22Rv1 (cell line): Measurements from ENCODE around the gene PAFAH1B1.
A peak's percentile ranks its signal among the peaks of the same experiment; 100 is the strongest.
"Not testable (repeated sequence)": the region's sequence is repeated elsewhere in the genome, so short reads cannot be mapped to it uniquely, and the experiment has no call there.

Source experiments
- H3K27ac ChIP-seq: fragments of 450-650 bp; 2 replicates; pipeline ENCODE4 v1.5.1; 2017
- ZFX ChIP-seq: fragments of 450-650 bp; IDR thresholded peaks from 2 replicates; pipeline ENCODE4 v1.6.1; 2017; ENCODE audit warnings: antibody characterized with exemption, borderline replicate concordance
- TF ChIP-seq, protein P1 (sequence below): fragments of 450-650 bp; IDR thresholded peaks from 2 replicates; pipeline ENCODE4 v1.5.1; 2017; ENCODE audit warnings: mild to moderate bottlenecking

The PAFAH1B1 gene

DNA sequence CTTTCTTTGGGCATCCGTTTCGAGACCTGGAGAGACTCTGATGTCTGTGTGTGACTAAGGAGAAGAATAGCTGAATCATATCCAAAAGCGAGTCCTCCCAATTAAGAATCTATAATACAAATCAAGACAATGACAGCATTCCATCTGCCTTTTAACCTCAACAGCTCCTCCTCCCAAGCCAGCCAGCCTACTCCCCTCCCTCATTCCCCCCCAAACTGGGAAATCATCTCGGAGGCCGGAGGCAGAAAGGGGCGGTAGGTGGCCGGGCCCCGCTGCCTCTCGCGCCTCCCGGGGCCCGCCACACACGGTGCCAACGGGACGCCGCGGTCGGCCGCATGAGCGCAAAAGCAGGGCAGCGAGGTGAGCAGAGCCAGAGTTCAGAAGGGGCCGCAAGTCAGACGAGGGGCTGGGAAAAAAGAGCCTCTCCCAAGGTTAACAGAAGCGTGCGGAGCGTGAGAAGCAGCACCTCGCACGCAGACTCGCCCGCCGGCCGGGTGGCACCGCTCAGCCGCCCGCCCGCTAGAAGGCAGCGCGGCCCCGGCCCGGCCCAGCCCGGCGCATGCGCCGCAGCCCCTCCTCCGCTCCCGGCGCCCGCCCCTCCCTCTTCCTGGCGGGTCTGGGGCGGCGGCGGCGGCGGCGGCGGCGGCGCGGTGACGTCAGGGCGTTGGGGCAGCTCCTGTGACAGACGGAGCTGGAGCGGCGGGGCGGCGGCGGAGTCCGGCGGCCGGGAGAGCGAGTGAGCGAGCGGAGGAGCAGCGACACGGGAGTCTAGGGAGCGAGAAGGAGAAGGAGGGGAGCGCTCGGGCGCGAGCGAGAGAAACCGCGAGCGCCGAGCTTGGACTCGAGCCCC lies at the start of gene PAFAH1B1:
Gene PAFAH1B1 (plus strand): TSS at position 684 of the 850 bp plus-strand sequence. CDS start 44,635 bp downstream, outside the sequence.
- no peak for TF ChIP-seq ZFX
- TF ChIP-seq, protein P1, sequence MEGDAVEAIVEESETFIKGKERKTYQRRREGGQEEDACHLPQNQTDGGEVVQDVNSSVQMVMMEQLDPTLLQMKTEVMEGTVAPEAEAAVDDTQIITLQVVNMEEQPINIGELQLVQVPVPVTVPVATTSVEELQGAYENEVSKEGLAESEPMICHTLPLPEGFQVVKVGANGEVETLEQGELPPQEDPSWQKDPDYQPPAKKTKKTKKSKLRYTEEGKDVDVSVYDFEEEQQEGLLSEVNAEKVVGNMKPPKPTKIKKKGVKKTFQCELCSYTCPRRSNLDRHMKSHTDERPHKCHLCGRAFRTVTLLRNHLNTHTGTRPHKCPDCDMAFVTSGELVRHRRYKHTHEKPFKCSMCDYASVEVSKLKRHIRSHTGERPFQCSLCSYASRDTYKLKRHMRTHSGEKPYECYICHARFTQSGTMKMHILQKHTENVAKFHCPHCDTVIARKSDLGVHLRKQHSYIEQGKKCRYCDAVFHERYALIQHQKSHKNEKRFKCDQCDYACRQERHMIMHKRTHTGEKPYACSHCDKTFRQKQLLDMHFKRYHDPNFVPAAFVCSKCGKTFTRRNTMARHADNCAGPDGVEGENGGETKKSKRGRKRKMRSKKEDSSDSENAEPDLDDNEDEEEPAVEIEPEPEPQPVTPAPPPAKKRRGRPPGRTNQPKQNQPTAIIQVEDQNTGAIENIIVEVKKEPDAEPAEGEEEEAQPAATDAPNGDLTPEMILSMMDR, result peak; percentile 33; the same call in 1 of the 2 replicates
- peak within 1 kb of the TSS; percentile 84 for H3K27ac ChIP-seq

DNA sequence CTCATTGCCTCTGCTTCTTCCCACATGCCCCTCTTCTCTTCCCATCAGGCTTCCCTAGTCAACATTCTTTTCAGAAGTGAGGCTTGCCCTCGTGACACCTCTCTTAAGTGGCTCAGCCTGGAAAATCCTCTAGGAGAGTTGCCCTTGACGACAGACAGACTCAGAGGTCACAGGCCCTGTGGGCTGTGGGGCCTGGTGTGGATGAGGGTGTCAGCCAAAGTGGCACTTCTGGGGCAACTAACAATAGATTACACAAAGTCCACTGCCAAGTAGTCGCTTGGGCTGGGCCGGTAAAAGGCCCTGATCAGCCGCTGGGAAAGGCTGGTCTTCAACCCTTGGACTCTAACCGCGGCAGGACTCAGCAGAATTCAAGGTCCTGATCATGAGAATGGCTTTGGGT lies 48.1 kb upstream of the PAFAH1B1 start:
- no peak for TF ChIP-seq ZFX
- TF ChIP-seq, protein P1, result no peak
- H3K27ac ChIP-seq, result no peak overlapping the region

DNA sequence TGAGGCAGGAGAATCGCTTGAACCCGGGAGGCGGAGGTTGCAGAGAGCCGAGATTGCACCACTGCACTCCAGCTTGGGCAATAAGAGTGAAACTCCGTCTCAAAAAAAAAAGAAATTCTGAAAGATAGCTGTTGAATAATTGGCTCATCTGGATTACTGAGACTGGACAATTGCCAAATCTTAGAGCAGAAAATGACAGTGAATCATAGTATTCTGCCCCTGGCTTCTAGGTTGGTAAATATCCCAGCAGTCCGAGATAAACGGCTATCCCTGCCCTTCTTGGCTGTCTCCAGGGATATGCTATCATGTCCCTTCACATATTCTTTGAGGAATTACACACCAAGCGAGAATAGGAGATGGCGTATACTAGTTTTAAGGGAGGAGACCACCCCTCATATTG lies 46.3 kb upstream of the PAFAH1B1 start:
- no peak overlapping the region for H3K27ac ChIP-seq
- TF ChIP-seq ZFX, result no peak
- TF ChIP-seq, protein P1, result no peak

DNA sequence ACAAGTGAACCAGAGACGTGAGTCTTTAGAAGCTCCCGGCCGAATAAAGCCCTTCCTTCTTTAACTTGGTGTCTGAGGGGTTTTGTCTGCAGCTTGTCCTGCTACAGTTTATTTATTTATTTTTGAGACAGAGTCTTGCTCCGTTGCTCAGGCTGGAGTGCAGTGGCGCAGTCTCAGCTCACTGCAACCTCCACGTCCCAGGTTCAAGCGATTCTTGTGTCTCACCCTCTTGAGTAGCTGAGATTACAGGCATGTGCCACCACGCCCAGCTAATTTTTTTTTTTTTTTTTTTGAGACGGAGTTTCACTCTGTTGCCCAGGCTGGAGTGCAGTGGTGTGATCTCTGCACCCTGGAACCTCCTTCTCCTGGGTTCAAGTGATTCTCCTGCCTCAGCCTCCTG lies 45.4 kb upstream of the PAFAH1B1 start:
- not testable (repeated sequence) for H3K27ac ChIP-seq

DNA sequence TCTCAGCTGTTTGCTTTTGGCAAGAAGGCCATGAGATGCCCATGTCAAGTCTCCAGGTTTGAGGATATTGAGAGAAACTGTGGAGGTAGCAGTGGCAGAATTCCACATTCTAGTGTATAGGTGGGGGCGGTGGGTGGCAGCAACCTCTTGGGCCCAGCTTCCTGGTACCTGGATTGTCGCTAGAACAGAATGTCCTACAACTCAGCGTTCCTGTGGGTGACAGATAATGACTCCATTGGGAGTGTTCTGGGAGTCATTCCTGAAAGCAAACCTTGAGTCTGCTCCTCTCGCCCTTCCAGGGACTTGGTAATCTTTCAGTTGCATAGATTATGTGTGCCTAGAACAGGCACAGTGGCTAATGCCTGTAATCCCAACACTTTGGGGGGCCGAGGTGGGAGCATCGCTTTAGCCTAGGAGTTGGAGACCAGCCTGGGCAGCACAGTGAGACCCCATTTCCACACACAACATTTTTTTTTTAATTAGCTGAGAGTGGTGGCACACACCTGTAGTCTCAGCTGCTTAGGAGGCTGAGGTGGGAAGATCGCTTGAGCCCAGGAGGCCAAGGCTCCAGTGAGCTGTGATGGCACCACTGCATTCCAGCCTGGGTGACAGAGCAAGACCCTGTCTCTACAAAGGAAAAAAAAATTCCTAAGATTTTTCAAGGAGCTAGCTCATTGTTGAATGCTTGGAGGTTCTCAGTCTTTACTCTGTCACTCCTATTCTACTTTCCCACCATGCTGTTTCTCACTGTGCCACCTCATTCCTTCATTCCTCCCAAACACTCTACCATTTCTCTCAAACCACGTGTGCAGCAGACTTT lies 43.9 kb upstream of the PAFAH1B1 start:
- no peak overlapping the region for H3K27ac ChIP-seq
- TF ChIP-seq, protein P1, result no peak
- TF ChIP-seq ZFX, result no peak

DNA sequence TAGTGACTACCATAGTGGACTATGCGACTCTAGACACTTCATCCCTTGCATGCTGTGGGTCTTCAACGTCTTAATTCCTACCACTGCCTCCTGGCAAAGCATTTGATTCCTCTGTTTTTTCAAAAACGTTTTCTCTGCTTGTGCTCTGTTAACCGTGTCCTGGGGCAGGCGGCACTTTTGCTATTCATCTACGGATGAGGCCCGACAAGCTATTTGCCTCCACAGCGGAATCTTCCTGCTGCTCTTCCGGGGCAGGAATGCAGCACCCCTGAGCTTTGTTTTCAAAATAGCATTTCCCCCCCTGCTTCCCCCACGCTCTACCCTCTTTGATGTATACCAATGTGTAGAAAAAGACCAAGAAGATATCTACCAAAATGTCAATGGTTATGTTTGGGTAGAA lies 42.0 kb upstream of the PAFAH1B1 start:
- H3K27ac ChIP-seq, result no peak overlapping the region
- TF ChIP-seq ZFX, result no peak
- TF ChIP-seq, protein P1, result no peak

DNA sequence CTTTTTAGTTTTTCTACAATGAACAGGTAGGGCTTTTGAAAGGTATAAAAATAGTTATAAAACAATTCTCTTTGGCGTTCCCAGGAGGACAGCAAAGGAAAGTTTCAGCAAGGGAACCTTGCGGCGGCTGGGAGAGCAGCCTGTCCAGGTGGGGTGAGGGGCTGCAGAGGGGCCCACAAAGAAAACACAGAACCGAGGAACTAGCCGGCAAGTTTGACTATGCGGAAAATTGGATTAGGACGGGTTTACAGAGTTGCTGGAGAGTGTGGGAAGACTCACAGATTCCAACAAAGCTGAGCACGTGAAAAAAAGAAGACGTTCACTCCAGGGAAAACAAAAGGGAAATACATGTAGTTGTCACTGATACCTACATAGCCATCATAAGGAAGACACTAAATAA lies 41.5 kb upstream of the PAFAH1B1 start:
- TF ChIP-seq, protein P1, result no peak
- TF ChIP-seq ZFX, result no peak
- H3K27ac ChIP-seq, result no peak overlapping the region
